Neural cell (in vitro differentiated cells): ENCODE data around the gene CABYR.

ENCODE experiments used
- CTCF ChIP-seq: fragments of 450-650 bp; IDR thresholded peaks from 2 replicates; pipeline ENCODE4 v1.5.1; 2014; ENCODE audit warnings: antibody characterized with exemption, mild to moderate bottlenecking, moderate library complexity; ENCODE audit not compliant: poor library complexity, severe bottlenecking
- RAD21 ChIP-seq: fragments of 450-650 bp; conservative IDR thresholded peaks from 2 replicates; pipeline ENCODE4 v1.6.1; 2014; ENCODE audit warnings: antibody characterized with exemption, mild to moderate bottlenecking, moderate library complexity

DNA sequence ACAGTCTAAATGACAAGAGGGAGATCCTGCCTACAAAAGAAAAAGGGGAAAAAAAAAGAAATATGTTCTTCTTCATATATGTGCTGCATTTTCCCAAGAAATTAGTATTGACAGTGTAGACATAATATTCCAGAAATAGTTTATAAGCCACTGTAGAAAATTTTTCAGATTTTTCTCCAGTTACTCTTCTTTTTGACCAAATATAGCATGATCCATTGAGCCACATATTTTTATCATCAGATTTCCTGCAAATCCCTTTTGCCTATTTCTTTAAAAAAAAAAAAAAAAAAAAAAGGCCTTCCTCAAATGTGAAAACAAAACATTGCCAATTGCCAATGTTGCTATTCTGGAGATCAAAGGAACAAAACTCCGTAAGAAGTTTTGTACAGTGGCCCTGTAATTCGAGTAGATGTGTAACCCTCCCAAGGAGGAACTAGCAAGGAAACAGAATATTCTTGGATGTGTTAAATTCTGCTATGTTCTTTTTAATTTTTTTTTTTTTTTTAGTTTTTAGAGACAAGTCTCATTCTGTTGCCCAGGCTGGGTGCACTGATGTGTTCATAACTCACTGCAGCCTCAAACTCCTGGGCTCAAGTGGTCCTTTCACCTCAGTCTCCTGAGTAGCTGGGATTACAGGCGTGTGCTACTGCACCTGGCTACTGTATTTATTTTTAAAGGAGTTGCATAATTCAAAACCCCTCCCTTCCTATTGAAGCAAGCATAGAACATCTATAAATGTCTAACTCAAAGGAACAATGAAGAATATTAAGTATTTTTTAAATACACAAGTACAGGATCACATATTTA is 12.5 kb upstream of the CABYR start:
- no peak for TF ChIP-seq CTCF
- no peak for TF ChIP-seq RAD21
